HL-60 (cell line): ENCODE results near the gene PHIP.

Source experiments
- GABPA ChIP-seq: IDR thresholded peaks from 2 replicates; pipeline ENCODE4 v1.6.1; 2012; ENCODE audit warnings: low read depth
- POLR2AphosphoS5 ChIP-seq: IDR thresholded peaks from 2 replicates; pipeline ENCODE4 v1.6.1; 2012; ENCODE audit warnings: low read depth
- TF ChIP-seq, protein P1 (sequence below): IDR thresholded peaks from one replicate; pipeline ENCODE4 v1.5.1; 2011; ENCODE audit warnings: low read length, control low read depth, inconsistent platforms; ENCODE audit not compliant: insufficient read depth
- TF ChIP-seq, protein P2 (sequence below): IDR thresholded peaks from 2 replicates; pipeline ENCODE4 v1.6.1; 2012; ENCODE audit warnings: low read depth; ENCODE audit not compliant: insufficient replicate concordance

DNA sequence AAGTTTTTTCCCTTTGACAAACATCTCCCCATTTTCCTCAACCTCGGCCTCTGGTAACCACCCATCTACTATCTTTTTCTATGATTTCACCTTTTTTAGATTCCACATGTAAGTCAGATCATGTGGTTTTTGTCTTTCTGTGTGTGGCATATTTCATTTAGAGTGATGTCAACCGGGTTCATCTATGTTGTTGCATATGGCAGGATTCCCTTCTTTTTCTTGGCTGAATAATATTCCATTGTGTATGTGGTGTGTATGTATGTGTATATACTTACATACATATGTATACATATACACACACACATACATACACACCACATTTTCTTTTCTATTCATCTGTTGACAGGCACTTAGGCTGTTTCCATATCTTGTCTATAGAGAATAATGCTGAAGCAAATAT, 22.2 kb upstream of the PHIP start:
- TF ChIP-seq, protein P1, sequence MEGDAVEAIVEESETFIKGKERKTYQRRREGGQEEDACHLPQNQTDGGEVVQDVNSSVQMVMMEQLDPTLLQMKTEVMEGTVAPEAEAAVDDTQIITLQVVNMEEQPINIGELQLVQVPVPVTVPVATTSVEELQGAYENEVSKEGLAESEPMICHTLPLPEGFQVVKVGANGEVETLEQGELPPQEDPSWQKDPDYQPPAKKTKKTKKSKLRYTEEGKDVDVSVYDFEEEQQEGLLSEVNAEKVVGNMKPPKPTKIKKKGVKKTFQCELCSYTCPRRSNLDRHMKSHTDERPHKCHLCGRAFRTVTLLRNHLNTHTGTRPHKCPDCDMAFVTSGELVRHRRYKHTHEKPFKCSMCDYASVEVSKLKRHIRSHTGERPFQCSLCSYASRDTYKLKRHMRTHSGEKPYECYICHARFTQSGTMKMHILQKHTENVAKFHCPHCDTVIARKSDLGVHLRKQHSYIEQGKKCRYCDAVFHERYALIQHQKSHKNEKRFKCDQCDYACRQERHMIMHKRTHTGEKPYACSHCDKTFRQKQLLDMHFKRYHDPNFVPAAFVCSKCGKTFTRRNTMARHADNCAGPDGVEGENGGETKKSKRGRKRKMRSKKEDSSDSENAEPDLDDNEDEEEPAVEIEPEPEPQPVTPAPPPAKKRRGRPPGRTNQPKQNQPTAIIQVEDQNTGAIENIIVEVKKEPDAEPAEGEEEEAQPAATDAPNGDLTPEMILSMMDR: no peak
- TF ChIP-seq, protein P2, sequence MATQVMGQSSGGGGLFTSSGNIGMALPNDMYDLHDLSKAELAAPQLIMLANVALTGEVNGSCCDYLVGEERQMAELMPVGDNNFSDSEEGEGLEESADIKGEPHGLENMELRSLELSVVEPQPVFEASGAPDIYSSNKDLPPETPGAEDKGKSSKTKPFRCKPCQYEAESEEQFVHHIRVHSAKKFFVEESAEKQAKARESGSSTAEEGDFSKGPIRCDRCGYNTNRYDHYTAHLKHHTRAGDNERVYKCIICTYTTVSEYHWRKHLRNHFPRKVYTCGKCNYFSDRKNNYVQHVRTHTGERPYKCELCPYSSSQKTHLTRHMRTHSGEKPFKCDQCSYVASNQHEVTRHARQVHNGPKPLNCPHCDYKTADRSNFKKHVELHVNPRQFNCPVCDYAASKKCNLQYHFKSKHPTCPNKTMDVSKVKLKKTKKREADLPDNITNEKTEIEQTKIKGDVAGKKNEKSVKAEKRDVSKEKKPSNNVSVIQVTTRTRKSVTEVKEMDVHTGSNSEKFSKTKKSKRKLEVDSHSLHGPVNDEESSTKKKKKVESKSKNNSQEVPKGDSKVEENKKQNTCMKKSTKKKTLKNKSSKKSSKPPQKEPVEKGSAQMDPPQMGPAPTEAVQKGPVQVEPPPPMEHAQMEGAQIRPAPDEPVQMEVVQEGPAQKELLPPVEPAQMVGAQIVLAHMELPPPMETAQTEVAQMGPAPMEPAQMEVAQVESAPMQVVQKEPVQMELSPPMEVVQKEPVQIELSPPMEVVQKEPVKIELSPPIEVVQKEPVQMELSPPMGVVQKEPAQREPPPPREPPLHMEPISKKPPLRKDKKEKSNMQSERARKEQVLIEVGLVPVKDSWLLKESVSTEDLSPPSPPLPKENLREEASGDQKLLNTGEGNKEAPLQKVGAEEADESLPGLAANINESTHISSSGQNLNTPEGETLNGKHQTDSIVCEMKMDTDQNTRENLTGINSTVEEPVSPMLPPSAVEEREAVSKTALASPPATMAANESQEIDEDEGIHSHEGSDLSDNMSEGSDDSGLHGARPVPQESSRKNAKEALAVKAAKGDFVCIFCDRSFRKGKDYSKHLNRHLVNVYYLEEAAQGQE: no peak
- TF ChIP-seq GABPA (no peak), POLR2AphosphoS5 (no peak)
